Melanocyte of skin (primary cell): Measurements from ENCODE around the gene CRYGN. TPM values are rescaled to one million over a fixed set of nuclear protein-coding genes. Genes with fewer than 3 reads are reported as not detected.

ENCODE experiments used
- small RNA-seq, 2 donors: library from RNA; depleted of rRNA; stranded (forward); fragments of <200 nt; gene quantifications; one replicate each; pipeline ENCODE3, GENCODE V24; 2012
- total RNA-seq, 2 donors: library from RNA; depleted of rRNA; stranded (reverse); fragments of >200 nt; gene quantifications; 2 replicates each; pipeline ENCODE4 v1.2.3, GENCODE V29; 2012

Gene CRYGN, protein sequence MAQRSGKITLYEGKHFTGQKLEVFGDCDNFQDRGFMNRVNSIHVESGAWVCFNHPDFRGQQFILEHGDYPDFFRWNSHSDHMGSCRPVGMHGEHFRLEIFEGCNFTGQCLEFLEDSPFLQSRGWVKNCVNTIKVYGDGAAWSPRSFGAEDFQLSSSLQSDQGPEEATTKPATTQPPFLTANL
- total RNA-seq, result not detected

DNA sequence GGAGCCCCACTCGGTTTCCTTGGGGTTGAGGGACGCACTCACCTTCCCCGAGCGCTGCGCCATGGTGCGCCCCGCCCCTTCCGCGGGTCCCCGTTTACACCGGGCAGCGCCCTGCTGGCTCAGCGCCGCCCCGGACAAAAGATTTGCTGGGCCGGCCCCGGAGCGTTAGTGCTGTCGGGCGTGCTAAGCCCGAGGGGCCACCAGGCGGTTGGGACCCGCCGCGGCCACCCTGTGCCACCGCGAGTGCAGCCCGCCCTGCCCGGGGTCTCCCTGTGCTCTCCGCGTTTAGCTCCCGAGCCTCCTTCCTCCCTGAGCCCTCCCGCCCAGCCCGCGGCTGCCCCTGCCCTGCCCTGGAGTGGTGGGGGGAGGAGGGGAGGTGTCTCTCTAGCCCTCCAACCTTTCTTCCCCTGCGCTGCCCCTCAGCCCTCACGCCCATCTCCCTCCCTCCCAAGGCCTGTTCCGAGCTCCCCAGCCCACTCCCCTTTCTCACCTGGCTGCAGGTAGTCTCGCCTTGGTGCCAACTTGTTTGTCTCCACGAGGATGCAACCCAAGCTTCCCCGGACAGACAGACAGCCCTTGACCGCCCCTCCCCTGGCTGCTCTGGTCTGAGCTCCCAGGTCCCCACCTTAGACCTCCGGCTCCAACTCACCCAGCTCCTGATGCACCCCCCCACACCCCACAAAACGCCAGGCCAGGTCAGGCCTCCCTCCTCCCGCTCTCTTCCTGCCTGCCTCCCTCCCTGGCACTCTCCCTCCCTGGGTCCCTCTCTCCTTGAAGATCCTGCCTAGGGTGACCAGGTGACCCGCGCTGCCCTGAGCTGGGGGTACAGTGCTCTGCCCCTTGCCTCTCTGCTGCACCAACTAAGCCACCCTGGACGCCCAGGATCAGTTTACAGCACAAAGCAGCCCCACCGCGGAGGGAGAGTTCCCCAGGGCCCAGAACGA lies at the start of gene CRYGN:
TSS of gene CRYGN (minus strand) at position 287 of the 944 bp plus-strand sequence. CDS start at position 63, 224 bp downstream.

DNA sequence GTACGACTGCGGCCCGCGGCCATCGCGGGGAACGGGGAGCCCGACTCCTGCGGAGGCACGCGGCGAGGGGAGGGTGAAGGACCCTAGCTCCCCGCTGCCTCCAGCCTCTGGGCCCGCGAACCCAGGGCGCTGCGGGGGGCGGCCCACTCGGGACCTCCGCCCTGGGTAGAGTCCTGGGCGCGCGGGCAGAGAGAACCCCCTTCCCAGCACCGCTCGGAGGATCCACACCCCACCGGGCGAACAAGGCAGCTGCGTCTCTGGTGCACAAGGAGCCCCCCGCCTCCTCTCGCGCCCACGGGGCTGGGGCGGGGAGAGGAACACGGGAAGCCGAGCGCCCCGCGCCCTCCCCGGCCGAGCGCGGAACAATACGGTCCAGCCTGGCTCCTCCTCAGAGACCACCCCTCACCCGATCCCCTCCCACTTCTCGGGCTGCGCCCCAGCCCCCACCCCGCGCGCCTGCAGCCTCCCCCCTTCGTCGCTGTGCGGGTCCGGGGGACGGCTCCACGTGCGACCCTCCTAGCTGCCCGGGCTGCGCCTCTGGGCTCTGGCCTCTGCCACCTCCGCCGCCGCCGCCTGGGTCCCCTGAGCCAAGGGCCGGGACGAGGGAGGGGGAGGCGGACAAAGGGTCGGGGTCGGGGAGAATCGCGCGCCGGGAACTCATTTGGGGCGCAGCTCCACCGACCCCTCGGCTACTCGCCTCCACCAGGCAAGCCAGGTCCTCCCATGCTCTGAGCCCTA lies 30.1 kb downstream of the CRYGN start, which contains the start of gene WDR86:
TSS of gene WDR86 (minus strand) at position 372 of the 738 bp plus-strand sequence. CDS start 449 bp downstream, outside the sequence.

Small RNA genes within 50 kb of the gene (small RNA-seq; reads per million reads assigned to genes)
- 0 reads per million in 2 donors for gene MIR3907
- gene RN7SL76P, result 0 reads per million in 2 donors

Other genes with a start within 250 kb of the CRYGN start
- not detected for gene H2BK1, start 229.7 kb downstream of the CRYGN start, total RNA-seq
- gene ABCF2, start 212.9 kb downstream of the CRYGN start, total RNA-seq, result 10 to 100 TPM; 54.0 to 78.6 TPM
- 10 to 100 TPM; 32.6 to 37.9 TPM for gene CHPF2, start 207.7 kb downstream of the CRYGN start, total RNA-seq
- 10 to 100 TPM in 1 of 2 donors, 1 to 10 TPM in 1; 9.0 to 13.1 TPM for gene SMARCD3, start 191.4 kb downstream of the CRYGN start, total RNA-seq
- 10 to 100 TPM; 32.7 to 34.0 TPM for gene NUB1, start 98.3 kb downstream of the CRYGN start, total RNA-seq
- gene WDR86, start 30.1 kb downstream of the CRYGN start, total RNA-seq, result under 1 TPM in 1 of 2 donors, not detected in 1; 0.69 TPM
- gene RHEB, start 79.8 kb upstream of the CRYGN start, total RNA-seq, result 10 to 100 TPM; 62.3 to 68.3 TPM